Astrocyte (in vitro differentiated cells and primary cell): ENCODE results near the gene NUP58. TPM values are rescaled to one million over a fixed set of nuclear protein-coding genes. Genes with fewer than 3 reads are reported as not detected.

Experiments used
- DNase-seq: peaks from one replicate; pipeline ENCODE4 v3.0.0-alpha.2; 2010; ENCODE audit warnings: low read depth
- FAIRE-seq: peaks from 2 replicates; lab custom pipeline; 2011; peaks lifted over from hg19 to GRCh38; lab: Jason Lieb, UNC
- H2AFZ ChIP-seq: 2 replicates; pipeline ENCODE4 v1.6.0; 2012; ENCODE audit warnings: low read depth, low read length, inconsistent platforms
- H3K27ac ChIP-seq: 2 replicates; pipeline ENCODE4 v1.5.1; 2011; ENCODE audit warnings: low read depth, low read length, inconsistent platforms
- H3K27me3 ChIP-seq: 2 replicates; pipeline ENCODE4 v1.6.0; 2011; ENCODE audit warnings: low read length, inconsistent platforms; ENCODE audit not compliant: insufficient read depth
- H3K36me3 ChIP-seq: 2 replicates; pipeline ENCODE4 v1.5.1; 2011; ENCODE audit warnings: low read length, inconsistent platforms; ENCODE audit not compliant: insufficient read depth
- H3K4me1 ChIP-seq: 2 replicates; pipeline ENCODE4 v1.5.1; 2011; ENCODE audit warnings: low read length, inconsistent platforms; ENCODE audit not compliant: insufficient read depth
- H3K4me2 ChIP-seq: 2 replicates; pipeline ENCODE4 v1.6.0; 2012; ENCODE audit warnings: low read length, inconsistent platforms
- H3K4me3 ChIP-seq: 2 replicates; pipeline ENCODE4 v1.5.1; 2011; ENCODE audit warnings: low read depth, mild to moderate bottlenecking, low read length, inconsistent platforms; ENCODE audit not compliant: insufficient read depth
- H3K79me2 ChIP-seq: 2 replicates; pipeline ENCODE4 v1.6.0; 2012; ENCODE audit warnings: mild to moderate bottlenecking, low read length, inconsistent platforms; ENCODE audit not compliant: insufficient read depth
- H3K9ac ChIP-seq: 2 replicates; pipeline ENCODE4 v1.6.0; 2012; ENCODE audit warnings: mild to moderate bottlenecking, low read length, inconsistent platforms
- H3K9me3 ChIP-seq: 2 replicates; pipeline ENCODE4 v1.5.1; 2012; ENCODE audit warnings: low read depth, mild to moderate bottlenecking, low read length, inconsistent platforms; ENCODE audit not compliant: insufficient read depth
- H4K20me1 ChIP-seq: 2 replicates; pipeline ENCODE4 v1.6.0; 2012; ENCODE audit warnings: low read length, inconsistent platforms; ENCODE audit not compliant: insufficient read depth
- H3K27ac Mint-ChIP-seq: one replicate; pipeline ENCODE4 v1.8.0; 2021; ENCODE audit warnings: mild to moderate bottlenecking, mixed read lengths; ENCODE audit not compliant: unreplicated experiment
- H3K27me3 Mint-ChIP-seq: one replicate; pipeline ENCODE4 v1.8.0; 2021; ENCODE audit warnings: low read depth, mixed read lengths; ENCODE audit not compliant: unreplicated experiment
- H3K36me3 Mint-ChIP-seq: one replicate; pipeline ENCODE4 v1.8.0; 2021; ENCODE audit warnings: low read depth, mixed read lengths; ENCODE audit not compliant: unreplicated experiment
- H3K4me1 Mint-ChIP-seq: one replicate; pipeline ENCODE4 v1.8.0; 2021; ENCODE audit warnings: low read depth, mixed read lengths; ENCODE audit not compliant: unreplicated experiment
- H3K4me3 Mint-ChIP-seq: one replicate; pipeline ENCODE4 v1.8.0; 2021; ENCODE audit warnings: mild to moderate bottlenecking, moderate library complexity, mixed read lengths; ENCODE audit not compliant: unreplicated experiment
- H3K9me3 Mint-ChIP-seq: one replicate; pipeline ENCODE4 v1.8.0; 2021; ENCODE audit warnings: mild to moderate bottlenecking, mixed read lengths; ENCODE audit not compliant: unreplicated experiment
- CTCF ChIP-seq: IDR thresholded peaks from 2 replicates; pipeline ENCODE4 v1.5.1; 2011; ENCODE audit warnings: low read depth, mild to moderate bottlenecking, inconsistent platforms, low read length, moderate library complexity; ENCODE audit not compliant: insufficient read depth
- EZH2 ChIP-seq: IDR thresholded peaks from 2 replicates; pipeline ENCODE4 v1.6.1; 2012; ENCODE audit warnings: mild to moderate bottlenecking, low read length, inconsistent platforms; ENCODE audit not compliant: insufficient read depth
- total RNA-seq: library from RNA; stranded (reverse); gene quantifications from 2 replicates; pipeline ENCODE4 v1.2.1, GENCODE V29; 2021

The NUP58 gene
- total RNA-seq, 1 donor from 2014 or later, result 53.2 TPM

DNA sequence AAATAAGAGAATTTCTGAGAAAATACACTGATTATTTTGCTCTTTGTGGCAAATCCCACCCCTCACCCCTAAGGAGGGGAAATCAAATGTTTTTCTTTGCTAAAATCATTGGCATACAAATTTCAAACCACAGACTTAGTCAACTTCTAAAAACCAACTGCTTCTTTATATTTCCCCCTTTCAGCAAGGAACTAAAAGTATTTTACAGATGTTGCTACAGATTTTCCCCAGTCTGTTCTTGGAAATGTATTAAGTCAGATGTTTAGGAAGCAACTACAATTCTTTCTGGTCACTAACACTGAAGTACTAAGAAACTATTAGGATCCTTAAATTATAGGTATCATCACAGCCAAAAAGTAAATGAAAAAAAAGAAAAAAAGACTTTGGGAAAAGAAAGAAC lies 21.0 kb upstream of the NUP58 start:
- DNase-seq, result no peak
- no peak overlapping the region for H3K27ac Mint-ChIP-seq
- no peak overlapping the region for H3K4me3 Mint-ChIP-seq
- H3K4me1 ChIP-seq, result no peaks in the 10 kb centered on the region
- H3K4me1 Mint-ChIP-seq, result peaks cover 14% of the 10 kb centered on the region
- peaks cover 94% of the 10 kb centered on the region for H3K79me2 ChIP-seq
- no peak for FAIRE-seq
- no peak overlapping the region for H3K9ac ChIP-seq
- no peaks in the 10 kb centered on the region for H3K9me3 Mint-ChIP-seq
- H3K4me2 ChIP-seq, result no peak overlapping the region
- no peaks in the 10 kb centered on the region for H3K27me3 Mint-ChIP-seq
- peaks cover 1% of the 10 kb centered on the region for H3K36me3 Mint-ChIP-seq
- no peak overlapping the region for H2AFZ ChIP-seq
- H3K27ac ChIP-seq, result no peak overlapping the region
- no peak overlapping the region for H3K4me3 ChIP-seq
- TF ChIP-seq EZH2 (no peak), CTCF (no peak)
- H3K9me3 ChIP-seq, result no peaks in the 10 kb centered on the region
- H3K27me3 ChIP-seq, result no peaks in the 10 kb centered on the region
- peaks cover 60% of the 10 kb centered on the region for H4K20me1 ChIP-seq
- no peaks in the 10 kb centered on the region for H3K36me3 ChIP-seq

DNA sequence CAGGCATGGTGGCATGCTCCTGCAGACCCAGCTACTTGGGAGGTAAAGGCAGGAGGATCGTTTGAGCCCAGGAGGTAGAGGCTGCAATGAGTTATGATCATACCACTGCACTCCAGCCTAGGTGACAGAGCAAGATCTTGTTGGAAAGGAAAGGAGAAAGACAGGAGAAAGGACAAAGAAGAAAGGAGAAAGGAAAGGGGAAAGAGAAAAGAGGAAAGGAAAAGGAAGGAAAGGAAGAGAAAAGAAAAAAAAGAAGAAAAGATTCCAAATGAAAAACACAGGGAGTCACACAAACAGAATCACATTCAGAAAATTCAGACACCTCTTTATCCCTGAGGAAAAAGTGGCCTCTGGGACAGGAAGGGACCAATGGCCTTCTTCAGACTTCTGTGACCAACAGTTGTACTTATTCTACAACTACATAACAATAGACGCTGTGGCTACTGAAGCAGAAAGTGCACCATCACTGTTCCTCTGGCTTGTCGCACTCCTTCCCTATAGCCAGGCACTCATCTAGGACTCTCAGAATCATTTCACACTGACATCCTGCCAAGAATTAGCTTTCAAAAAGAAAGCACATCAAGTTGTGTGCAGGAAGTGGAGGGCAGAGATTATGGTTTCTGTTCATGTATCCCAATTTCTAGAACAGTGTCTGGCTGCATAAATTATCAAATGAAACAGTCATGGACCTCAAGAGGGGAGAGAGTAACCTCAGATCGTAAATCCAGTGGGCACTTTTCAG lies 20.1 kb upstream of the NUP58 start:
- DNase-seq (no peak), FAIRE-seq (no peak)
- Mint-ChIP-seq H3K27ac (no peak overlapping the region), H3K9me3 (no peaks in the 10 kb centered on the region), H3K27me3 (no peaks in the 10 kb centered on the region), H3K4me3 (no peak overlapping the region), H3K36me3 (peaks cover 1% of the 10 kb centered on the region), H3K4me1 (peaks cover 12% of the 10 kb centered on the region)
- no peak for TF ChIP-seq CTCF
- TF ChIP-seq EZH2, result no peak
- no peak overlapping the region for H3K4me3 ChIP-seq
- peaks cover 96% of the 10 kb centered on the region for H3K79me2 ChIP-seq
- H3K4me1 ChIP-seq, result no peaks in the 10 kb centered on the region
- no peaks in the 10 kb centered on the region for H3K36me3 ChIP-seq
- H3K9me3 ChIP-seq, result no peaks in the 10 kb centered on the region
- H3K27ac ChIP-seq, result no peak overlapping the region
- H3K27me3 ChIP-seq, result no peaks in the 10 kb centered on the region
- H4K20me1 ChIP-seq, result peaks cover 60% of the 10 kb centered on the region
- H3K9ac ChIP-seq, result no peak overlapping the region
- H2AFZ ChIP-seq, result no peak overlapping the region
- no peak overlapping the region for H3K4me2 ChIP-seq

DNA sequence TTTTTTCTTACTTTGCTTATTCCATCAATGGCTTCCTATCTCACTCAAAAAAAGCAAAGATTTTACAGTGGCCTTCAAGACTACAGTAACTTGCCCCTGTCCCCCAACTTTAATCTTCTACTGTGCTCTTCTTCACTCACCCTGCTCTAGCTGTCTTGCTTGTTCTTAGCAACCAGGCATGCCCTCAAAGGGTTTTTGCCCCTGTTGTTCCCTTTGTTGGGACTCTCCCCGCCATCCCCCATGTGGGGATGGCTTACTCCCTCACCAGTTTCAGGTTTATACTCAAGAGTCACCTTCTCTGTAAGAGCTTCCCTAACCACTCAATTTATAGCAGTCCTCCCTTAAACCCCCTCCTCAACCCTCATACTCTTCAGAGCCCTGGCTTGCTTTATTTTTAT lies 19.5 kb upstream of the NUP58 start:
- Mint-ChIP-seq H3K27me3 (no peaks in the 10 kb centered on the region), H3K4me1 (peaks cover 7% of the 10 kb centered on the region), H3K36me3 (peaks cover 1% of the 10 kb centered on the region), H3K4me3 (no peak overlapping the region), H3K27ac (no peak overlapping the region), H3K9me3 (no peaks in the 10 kb centered on the region)
- FAIRE-seq, result no peak
- Histone ChIP-seq H3K79me2 (peaks cover 96% of the 10 kb centered on the region), H3K4me1 (no peaks in the 10 kb centered on the region), H2AFZ (no peak overlapping the region), H3K9ac (no peak overlapping the region), H4K20me1 (peaks cover 54% of the 10 kb centered on the region), H3K27ac (no peak overlapping the region), H3K4me2 (no peak overlapping the region), H3K4me3 (no peak overlapping the region), H3K36me3 (no peaks in the 10 kb centered on the region), H3K27me3 (no peaks in the 10 kb centered on the region), H3K9me3 (no peaks in the 10 kb centered on the region)
- no peak for TF ChIP-seq EZH2
- TF ChIP-seq CTCF, result no peak
- no peak for DNase-seq
